Measurements from ENCODE around the gene GHSR. TPM values are rescaled to one million over a fixed set of nuclear protein-coding genes. Genes with fewer than 3 reads are reported as not detected.

Gene GHSR
- total RNA-seq, 2 donors from 2014 or later, result 3.6 TPM; not detected in 1

GRCh38 chr3:172465281-172465680 lies 17.0 kb upstream of the GHSR start:
- H3K27ac ChIP-seq, result no peak overlapping the region
- intact Hi-C loops (cut with DNase I), result no loop called here
- no peaks in the 10 kb centered on the region for H3K4me1 ChIP-seq
- no peaks in the 10 kb centered on the region for H3K27me3 ChIP-seq
- H3K36me3 ChIP-seq (replicated peaks in 1 of 2; ENCODE audit: insufficient read depth in 1 of 2, low read depth in 2 of 2), result no peaks in the 10 kb centered on the region
- no peaks in the 10 kb centered on the region for H3K9me3 ChIP-seq
- TF ChIP-seq CTCF (IDR thresholded peaks at IDR 0.05) (no peak), POLR2A (IDR thresholded peaks at IDR 0.05) (no peak)
- no peak for ATAC-seq
- no peak overlapping the region for H3K4me3 ChIP-seq
- no peak for DNase-seq

DNA sequence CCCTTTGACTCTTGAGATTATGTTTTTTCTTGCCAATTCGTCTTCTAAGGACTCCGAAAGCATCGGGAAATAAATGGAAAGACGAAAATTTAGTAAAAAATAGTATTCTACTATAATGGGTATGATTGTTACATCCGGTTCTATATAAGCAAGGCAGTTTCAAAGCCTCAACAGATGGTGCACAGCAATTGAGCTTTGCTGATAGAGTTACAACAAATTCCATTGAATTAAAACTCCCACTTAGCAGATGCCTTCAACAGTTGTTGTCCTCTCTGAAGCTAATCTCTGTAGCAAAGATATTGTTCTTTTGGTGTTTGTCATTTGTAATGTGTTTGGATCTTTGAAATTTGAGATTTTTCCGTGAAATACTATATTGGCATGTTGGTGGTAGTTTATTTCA lies 16.1 kb upstream of the GHSR start:
- intact Hi-C loops (cut with DNase I), result no loop called here
- WGBS, 2 donors, result 77 to 83% methylated on average over 6 of the region's 6 CpGs
- H3K36me3 ChIP-seq (replicated peaks in 1 of 2; ENCODE audit: insufficient read depth in 1 of 2, low read depth in 2 of 2), result no peaks in the 10 kb centered on the region

DNA sequence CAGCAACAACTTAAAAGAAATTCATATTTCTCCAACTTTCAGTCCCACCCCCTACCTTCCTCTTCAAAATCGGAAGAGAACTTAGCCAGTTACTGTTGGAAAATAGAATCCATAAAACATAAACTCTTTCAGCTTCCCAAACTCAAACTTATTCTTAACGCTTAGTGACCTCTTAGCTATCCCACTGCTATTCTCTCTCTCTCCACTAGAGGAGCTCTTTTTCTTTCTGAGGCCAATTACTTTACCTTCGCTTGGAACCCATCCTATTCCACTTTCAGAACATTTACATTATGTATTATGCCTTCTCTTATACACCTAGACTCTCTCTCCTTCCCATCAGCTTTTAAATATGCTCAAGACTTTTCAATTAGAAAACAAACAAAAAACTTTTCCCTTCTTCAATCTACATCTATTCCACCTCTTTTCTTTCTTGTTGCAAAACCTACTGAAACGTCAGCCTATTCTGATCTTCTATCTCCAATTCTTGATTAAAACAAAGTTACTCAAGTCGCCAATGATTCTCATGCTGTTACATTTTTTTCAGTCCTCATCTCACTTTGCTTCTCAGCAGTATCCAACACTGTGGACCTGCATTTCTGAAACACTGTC lies 13.4 kb upstream of the GHSR start:
- H3K9me3 ChIP-seq, result no peaks in the 10 kb centered on the region
- peak; percentile 48 to 88 (median 77) for TF ChIP-seq CTCF (IDR thresholded peaks at IDR 0.05)
- TF ChIP-seq POLR2A (IDR thresholded peaks at IDR 0.05), result no peak
- intact Hi-C loops (cut with DNase I), result no loop called here
- H3K27ac ChIP-seq, result no peak overlapping the region
- DNase-seq (no peak), ATAC-seq (no peak)
- H3K36me3 ChIP-seq (replicated peaks in 1 of 2; ENCODE audit: insufficient read depth in 1 of 2, low read depth in 2 of 2), result no peaks in the 10 kb centered on the region
- H3K4me3 ChIP-seq, result no peak overlapping the region
- WGBS, 2 donors, result 27 to 30% methylated on average over 5 of the region's 5 CpGs
- H3K27me3 ChIP-seq, result no peaks in the 10 kb centered on the region
- no peaks in the 10 kb centered on the region for H3K4me1 ChIP-seq

More for the DNA sequence above, 16.1 kb upstream of the GHSR start:
- no peaks in the 10 kb centered on the region for H3K27me3 ChIP-seq
- no peak for TF ChIP-seq CTCF (IDR thresholded peaks at IDR 0.05)
- no peak for TF ChIP-seq POLR2A (IDR thresholded peaks at IDR 0.05)
- no peak overlapping the region for H3K4me3 ChIP-seq
- no peaks in the 10 kb centered on the region for H3K9me3 ChIP-seq
- no peaks in the 10 kb centered on the region for H3K4me1 ChIP-seq
- DNase-seq (no peak), ATAC-seq (no peak)
- H3K27ac ChIP-seq, result no peak overlapping the region

GRCh38 chr3:172456404-172456803 lies 8.1 kb upstream of the GHSR start:
- no peaks in the 10 kb centered on the region for H3K4me1 ChIP-seq
- intact Hi-C loops (cut with DNase I), result no loop called here
- whole genome bisulfite sequencing, 2 donors, result 83 to 86% methylated on average over 3 of the region's 3 CpGs
- no peaks in the 10 kb centered on the region for H3K36me3 ChIP-seq (replicated peaks in 1 of 2; ENCODE audit: insufficient read depth in 1 of 2, low read depth in 2 of 2)
- DNase-seq, result no peak
- H3K27ac ChIP-seq, result no peak overlapping the region
- ATAC-seq, result no peak
- H3K4me3 ChIP-seq, result no peak overlapping the region
- no peaks in the 10 kb centered on the region for H3K27me3 ChIP-seq
- TF ChIP-seq CTCF (IDR thresholded peaks at IDR 0.05) (no peak), POLR2A (IDR thresholded peaks at IDR 0.05) (no peak)
- H3K9me3 ChIP-seq, result no peaks in the 10 kb centered on the region

GRCh38 chr3:172454180-172454579 lies 5.9 kb upstream of the GHSR start:
- DNase-seq (no peak), ATAC-seq (no peak)
- TF ChIP-seq POLR2A (IDR thresholded peaks at IDR 0.05), result no peak
- no peak for TF ChIP-seq CTCF (IDR thresholded peaks at IDR 0.05)
- H3K27ac ChIP-seq, result no peak overlapping the region
- H3K27me3 ChIP-seq, result peaks cover 0 to 6% of the 10 kb centered on the region in 2 donors
- H3K36me3 ChIP-seq (replicated peaks in 1 of 2; ENCODE audit: insufficient read depth in 1 of 2, low read depth in 2 of 2), result no peaks in the 10 kb centered on the region
- H3K9me3 ChIP-seq, result no peaks in the 10 kb centered on the region
- H3K4me3 ChIP-seq, result no peak overlapping the region
- intact Hi-C loops (cut with DNase I), result no loop called here
- H3K4me1 ChIP-seq, result peaks cover 9% of the 10 kb centered on the region
